Astrocyte (in vitro differentiated cells and primary cell): Measurements from ENCODE around the gene CARD10.

Experiments
- CTCF ChIP-seq: IDR thresholded peaks from 2 replicates; pipeline ENCODE4 v1.5.1; 2011; ENCODE audit warnings: low read depth, mild to moderate bottlenecking, inconsistent platforms, low read length, moderate library complexity; ENCODE audit not compliant: insufficient read depth
- EZH2 ChIP-seq: IDR thresholded peaks from 2 replicates; pipeline ENCODE4 v1.6.1; 2012; ENCODE audit warnings: mild to moderate bottlenecking, low read length, inconsistent platforms; ENCODE audit not compliant: insufficient read depth

DNA sequence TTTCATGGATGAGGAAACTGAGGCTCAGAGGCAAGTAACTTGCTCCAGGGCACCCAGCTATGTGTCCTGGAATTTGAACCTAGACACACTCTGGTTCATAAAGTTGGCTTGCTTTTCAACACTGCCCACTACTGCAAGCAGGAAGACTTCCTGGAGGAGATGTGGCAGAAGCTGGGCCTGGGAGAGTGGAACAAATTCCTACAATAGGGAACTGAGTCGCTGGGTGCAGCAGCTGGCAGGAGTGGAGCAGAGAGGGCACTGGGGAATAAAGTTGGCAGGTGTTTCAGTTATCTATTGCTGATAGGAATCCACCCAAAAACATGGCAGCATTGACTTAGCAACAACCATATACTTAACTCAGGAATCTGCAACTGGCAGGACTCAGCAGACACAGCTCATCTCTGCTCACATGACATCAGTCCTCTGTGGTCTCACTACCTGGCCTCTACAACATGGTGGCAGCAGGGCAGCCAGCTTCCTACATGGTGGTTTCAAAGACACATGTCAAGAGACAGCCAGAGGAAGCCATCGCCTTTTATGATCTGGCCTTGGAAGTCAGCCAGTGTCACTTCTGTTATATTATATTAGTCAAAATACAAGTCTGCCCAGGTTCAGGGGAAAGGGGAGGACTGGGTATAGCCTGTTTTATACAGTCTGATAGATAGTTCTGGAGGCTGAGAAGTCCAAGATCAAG is 10.6 kb upstream of the CARD10 start:
- TF ChIP-seq CTCF (no peak), EZH2 (no peak)
